H9 (cell line): Measurements from ENCODE around the gene BFSP1. TPM values are rescaled to one million over a fixed set of nuclear protein-coding genes. Genes with fewer than 3 reads are reported as not detected.

Experiments used
- DNase-seq: peaks from one replicate; pipeline ENCODE4 v3.0.0-alpha.2; 2017
- H2AFZ ChIP-seq: one replicate; pipeline ENCODE4 v1.6.1; 2013; ENCODE audit warnings: mild to moderate bottlenecking, low read length, control low read depth, moderate library complexity
- H2AK5ac ChIP-seq: 2 replicates; pipeline ENCODE4 v1.6.1; 2013; ENCODE audit warnings: low read length, control low read depth, mixed read lengths; ENCODE audit not compliant: insufficient read length
- H2BK120ac ChIP-seq: one replicate; pipeline ENCODE4 v1.6.1; 2013; ENCODE audit warnings: low read depth, mild to moderate bottlenecking, low read length, control low read depth, inconsistent platforms; ENCODE audit not compliant: poor library complexity, severe bottlenecking
- H2BK12ac ChIP-seq: 2 replicates; pipeline ENCODE4 v1.6.1; 2013; ENCODE audit warnings: low read length, control low read depth, mixed read lengths, low read depth; ENCODE audit not compliant: insufficient read length
- H2BK15ac ChIP-seq: 2 replicates; pipeline ENCODE4 v1.6.1; 2013; ENCODE audit warnings: low read depth, low read length, control low read depth
- H2BK20ac ChIP-seq: one replicate; pipeline ENCODE4 v1.6.1; 2013; ENCODE audit warnings: low read depth, mild to moderate bottlenecking, low read length, control low read depth, inconsistent platforms; ENCODE audit not compliant: poor library complexity, severe bottlenecking
- H2BK5ac ChIP-seq: 2 replicates; pipeline ENCODE4 v1.6.1; 2013; ENCODE audit warnings: low read length, control low read depth, mixed read lengths; ENCODE audit not compliant: insufficient read length
- H3K14ac ChIP-seq: 2 replicates; pipeline ENCODE4 v1.6.1; 2013; ENCODE audit warnings: low read length, control low read depth; ENCODE audit not compliant: insufficient read depth
- H3K18ac ChIP-seq: 2 replicates; pipeline ENCODE4 v1.6.1; 2013; ENCODE audit warnings: low read depth, mild to moderate bottlenecking, mixed read lengths, low read length, control low read depth; ENCODE audit not compliant: insufficient read length
- H3K23ac ChIP-seq: 2 replicates; pipeline ENCODE4 v1.6.1; 2013; ENCODE audit warnings: low read length, control low read depth, mixed read lengths, low read depth; ENCODE audit not compliant: insufficient read length
- H3K23me2 ChIP-seq: 2 replicates; pipeline ENCODE4 v1.6.1; 2013; ENCODE audit warnings: low read depth, mild to moderate bottlenecking, mixed read lengths, low read length, control low read depth; ENCODE audit not compliant: insufficient read length, poor library complexity, severe bottlenecking
- H3K27ac ChIP-seq: 2 replicates; pipeline ENCODE4 v1.5.1; 2013; ENCODE audit warnings: low read length, control low read depth, mixed read lengths, low read depth; ENCODE audit not compliant: insufficient read length
- H3K27me3 ChIP-seq: 2 replicates; pipeline ENCODE4 v1.6.1; 2013; ENCODE audit warnings: low read length, control low read depth, inconsistent platforms; ENCODE audit not compliant: insufficient read depth
- H3K4ac ChIP-seq: 2 replicates; pipeline ENCODE4 v1.6.1; 2013; ENCODE audit warnings: low read depth, mild to moderate bottlenecking, control low read depth, inconsistent platforms, low read length, moderate library complexity
- H3K4me1 ChIP-seq: 2 replicates; pipeline ENCODE4 v1.6.1; 2013; ENCODE audit warnings: low read length, control low read depth, inconsistent platforms; ENCODE audit not compliant: insufficient read depth
- H3K4me2 ChIP-seq: 2 replicates; pipeline ENCODE4 v1.6.1; 2013; ENCODE audit warnings: low read length, control low read depth, mixed read lengths; ENCODE audit not compliant: insufficient read length, insufficient read depth
- H3K56ac ChIP-seq: 2 replicates; pipeline ENCODE4 v1.6.1; 2013; ENCODE audit warnings: low read depth, mild to moderate bottlenecking, mixed read lengths, low read length, control low read depth; ENCODE audit not compliant: insufficient read length
- H3K79me1 ChIP-seq: 2 replicates; pipeline ENCODE4 v1.6.1; 2013; ENCODE audit warnings: low read depth, mild to moderate bottlenecking, moderate library complexity, low read length, control low read depth, inconsistent platforms; ENCODE audit not compliant: insufficient read depth, poor library complexity, severe bottlenecking
- H3K79me2 ChIP-seq: 2 replicates; pipeline ENCODE4 v1.6.1; 2013; ENCODE audit warnings: low read length, control low read depth, inconsistent platforms; ENCODE audit not compliant: insufficient read depth
- H3K9ac ChIP-seq: 2 replicates; pipeline ENCODE4 v1.6.1; 2013; ENCODE audit warnings: low read length, control low read depth, mixed read lengths; ENCODE audit not compliant: insufficient read length; ENCODE audit errors: extremely low read depth
- H3K9me3 ChIP-seq: one replicate; pipeline ENCODE4 v1.6.1; 2013; ENCODE audit warnings: low read depth, low read length, inconsistent platforms; ENCODE audit not compliant: control insufficient read depth
- H3T11ph ChIP-seq: one replicate; pipeline ENCODE4 v1.6.1; 2013; ENCODE audit warnings: mild to moderate bottlenecking, low read length, control low read depth, inconsistent platforms
- H4K20me1 ChIP-seq: one replicate; pipeline ENCODE4 v1.6.1; 2013; ENCODE audit not compliant: control insufficient read depth, insufficient read length, insufficient read depth
- H4K5ac ChIP-seq: 2 replicates; pipeline ENCODE4 v1.6.1; 2013; ENCODE audit warnings: low read depth, mild to moderate bottlenecking, mixed read lengths, low read length, control low read depth; ENCODE audit not compliant: insufficient read length
- H4K8ac ChIP-seq: replicated peaks from 2 replicates; pipeline ENCODE4 v1.6.1; 2013; ENCODE audit warnings: low read length, control low read depth, mixed read lengths, low read depth; ENCODE audit not compliant: insufficient read length
- H4K91ac ChIP-seq: 2 replicates; pipeline ENCODE4 v1.6.1; 2013; ENCODE audit warnings: low read depth, mild to moderate bottlenecking, moderate library complexity, mixed read lengths, low read length, control low read depth; ENCODE audit not compliant: insufficient read length
- H3K27ac Mint-ChIP-seq, 3 experiments: 2 replicates in 2 of 3; 3 replicates in 1 of 3; pipeline ENCODE4 v1.8.0; 2020 to 2021; ENCODE audit warnings: mixed read lengths in 3 of 3, mild to moderate bottlenecking in 1 of 3, moderate library complexity in 1 of 3
- H3K27me3 Mint-ChIP-seq: 2 replicates; pipeline ENCODE4 v1.8.0; 2021; ENCODE audit warnings: low read depth, mild to moderate bottlenecking, moderate library complexity, mixed read lengths
- H3K36me3 Mint-ChIP-seq, 3 experiments: 2 replicates in 2 of 3; 3 replicates in 1 of 3; pipeline ENCODE4 v1.8.0; 2020 to 2021; ENCODE audit warnings: low read depth in 3 of 3, mixed read lengths in 3 of 3; ENCODE audit not compliant: insufficient read depth in 1 of 3
- H3K4me1 Mint-ChIP-seq, 2 experiments: 2 replicates each; pipeline ENCODE4 v1.8.0; 2020; ENCODE audit warnings: mixed read lengths in 2 of 2
- H3K4me3 Mint-ChIP-seq, 2 experiments: 2 replicates in 1 of 2; 3 replicates in 1 of 2; pipeline ENCODE4 v1.8.0; 2020 to 2021; ENCODE audit warnings: mild to moderate bottlenecking in 2 of 2, mixed read lengths in 2 of 2, moderate library complexity in 1 of 2
- H3K9me3 Mint-ChIP-seq, 2 experiments: 2 replicates in 1 of 2; 3 replicates in 1 of 2; pipeline ENCODE4 v1.8.0; 2020; ENCODE audit warnings: mild to moderate bottlenecking in 2 of 2, mixed read lengths in 2 of 2, moderate library complexity in 1 of 2
- CTCF ChIP-seq: fragments of 200-600 bp; sonication (generic); conservative IDR thresholded peaks from 3 replicates; pipeline ENCODE4 v1.8.0; 2021; ENCODE audit warnings: antibody characterized with exemption, mild to moderate bottlenecking
- WGBS: extraction: QIAGEN DNeasy Blood & Tissue Kit; methylation state at CpG from one replicate; pipeline ENCODE4 v1.1.7; 2013; ENCODE audit warnings: missing lambda C conversion rate, low lambda C conversion rate, mixed read lengths; ENCODE audit not compliant: insufficient read length; ENCODE audit errors: extremely low coverage; 5-methylcytosine and 5-hydroxymethylcytosine counted together
- total RNA-seq: library from RNA; stranded (reverse); gene quantifications from 2 replicates; pipeline ENCODE4 v1.2.1, GENCODE V29; 2021

The BFSP1 gene
- total RNA-seq, 1 experiment from 2014 or later: 9.4 TPM

- Histone ChIP-seq H3K9ac (no peak overlapping the region), H3K9me3 (no peaks in the 10 kb centered on the region), H3K23ac (no peak overlapping the region), H2BK15ac (no peak overlapping the region), H3K56ac (no peak overlapping the region), H2BK12ac (no peak overlapping the region), H3K4me1 (no peaks in the 10 kb centered on the region), H2BK20ac (no peak overlapping the region), H3K79me2 (no peaks in the 10 kb centered on the region), H2AK5ac (no peak overlapping the region), H4K91ac (no peak overlapping the region), H3K4ac (no peak overlapping the region), H3T11ph (no peak overlapping the region), H3K4me2 (no peak overlapping the region), H3K27me3 (no peaks in the 10 kb centered on the region; the same call in 1 of the 2 replicates), H2AFZ (no peak overlapping the region), H4K5ac (no peak overlapping the region), H2BK5ac (no peak overlapping the region), H3K18ac (no peak overlapping the region), H2BK120ac (no peak overlapping the region), H3K14ac (no peak overlapping the region), H3K27ac (no peak overlapping the region), H4K8ac (no peak overlapping the region), H4K20me1 (no peaks in the 10 kb centered on the region), H3K79me1 (no peaks in the 10 kb centered on the region), H3K23me2 (peaks cover 5% of the 10 kb centered on the region)
- peaks cover 9% of the 10 kb centered on the region for H3K27me3 Mint-ChIP-seq
- peaks cover 14 to 23% of the 10 kb centered on the region in 2 experiments for H3K4me1 Mint-ChIP-seq
- WGBS: no CpG with 5 or more reads among the region's 6 CpGs
- DNase-seq: peak; percentile 18
- TF ChIP-seq CTCF: no peak
- no peak overlapping the region for H3K27ac Mint-ChIP-seq
- no peaks in the 10 kb centered on the region; a peak in 1 of 7 replicates for H3K36me3 Mint-ChIP-seq
- no peaks in the 10 kb centered on the region for H3K9me3 Mint-ChIP-seq
- no peak overlapping the region for H3K4me3 Mint-ChIP-seq
These were observed 27.7 kb downstream of the BFSP1 start for GRCh38 chr20:17503301-17504065.
